ENCODE measurements around the gene JUND.

The JUND gene

GRCh38 chr19:18290302-18291018 is 9.0 kb upstream of the JUND start:
- no peak for DNase-seq (ENCODE audit: low spot score)

- no peak for DNase-seq (ENCODE audit: low spot score)
These were observed 8.3 kb upstream of the JUND start for GRCh38 chr19:18289471-18290301.

GRCh38 chr19:18287836-18288772 is 6.7 kb upstream of the JUND start:
- DNase-seq (ENCODE audit: low spot score) = no peak

DNA sequence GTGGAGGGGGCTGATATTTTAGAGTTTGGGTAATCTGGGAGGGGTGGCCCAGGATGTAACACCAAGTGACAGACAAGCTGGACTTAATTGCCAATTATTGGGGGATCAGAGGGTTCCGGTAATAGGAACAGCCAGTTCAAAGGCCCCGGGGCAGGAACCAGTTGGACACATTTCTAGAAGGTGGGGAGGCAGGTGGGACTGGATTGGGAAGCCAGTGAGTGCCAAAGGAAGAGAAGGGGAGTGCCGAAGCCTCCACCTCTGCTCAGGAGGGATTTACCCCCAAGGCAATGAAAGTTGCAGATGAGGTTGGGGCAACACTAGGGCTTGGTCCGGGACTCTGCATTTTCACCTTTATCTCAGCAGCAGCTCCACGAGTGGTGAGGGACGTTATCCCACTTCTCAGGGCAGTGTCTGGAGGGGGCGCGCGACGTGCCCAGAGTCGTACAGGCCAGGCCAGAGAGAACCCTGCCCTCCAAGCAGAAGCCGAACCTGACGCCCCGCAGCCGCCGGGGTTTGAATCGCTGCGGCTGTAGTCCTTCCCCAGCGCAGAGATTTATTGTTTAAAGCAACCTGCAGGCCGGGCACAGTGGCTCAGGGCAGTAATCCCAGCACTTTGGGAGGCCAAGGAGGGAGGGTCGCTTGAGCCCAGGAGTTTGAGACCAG is 5.7 kb upstream of the JUND start:
- DNase-seq (ENCODE audit: low spot score) = no peak

- DNase-seq (ENCODE audit: low spot score) = no peak
These were observed 3.4 kb upstream of the JUND start for GRCh38 chr19:18284712-18285360.

DNA sequence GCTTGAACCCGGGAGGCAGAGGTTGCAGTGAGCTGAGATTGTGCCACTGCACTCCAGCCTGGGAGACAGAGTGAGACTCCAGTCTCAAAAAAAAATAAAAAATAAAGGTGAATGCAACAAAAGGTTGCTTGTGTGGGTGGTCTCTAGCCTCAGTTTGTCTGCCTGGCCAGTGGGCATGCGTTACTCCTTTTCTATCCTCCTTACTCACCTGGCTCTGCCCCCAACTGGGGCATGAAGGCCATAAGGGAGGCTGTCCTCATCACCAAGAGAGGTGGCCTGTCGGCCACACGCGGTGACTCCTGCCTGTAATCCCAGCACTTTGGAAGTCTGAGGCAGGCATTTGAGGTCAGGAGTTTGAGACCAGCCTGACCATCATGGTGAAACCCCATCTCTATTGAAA is 1.9 kb upstream of the JUND start:
- no peak for DNase-seq (ENCODE audit: low spot score)

DNA sequence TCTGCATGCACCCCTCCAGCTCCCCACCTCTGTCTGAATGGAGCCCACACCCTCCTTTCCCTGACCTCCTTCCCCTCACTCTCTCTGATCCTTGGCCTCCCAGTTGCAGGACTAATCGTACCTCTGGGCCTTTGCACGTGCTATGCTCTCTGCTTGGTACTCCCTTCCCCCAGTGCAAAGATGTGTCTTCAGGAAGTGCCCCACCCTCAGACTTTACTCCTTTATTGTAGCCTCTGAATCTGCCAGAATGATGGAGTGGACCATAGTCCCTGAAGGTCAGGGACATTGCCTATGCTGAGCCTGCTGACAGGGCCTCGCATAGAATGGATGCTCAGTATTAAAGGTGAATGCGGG is 1.3 kb upstream of the JUND start:
- no peak for DNase-seq (ENCODE audit: low spot score)

DNA sequence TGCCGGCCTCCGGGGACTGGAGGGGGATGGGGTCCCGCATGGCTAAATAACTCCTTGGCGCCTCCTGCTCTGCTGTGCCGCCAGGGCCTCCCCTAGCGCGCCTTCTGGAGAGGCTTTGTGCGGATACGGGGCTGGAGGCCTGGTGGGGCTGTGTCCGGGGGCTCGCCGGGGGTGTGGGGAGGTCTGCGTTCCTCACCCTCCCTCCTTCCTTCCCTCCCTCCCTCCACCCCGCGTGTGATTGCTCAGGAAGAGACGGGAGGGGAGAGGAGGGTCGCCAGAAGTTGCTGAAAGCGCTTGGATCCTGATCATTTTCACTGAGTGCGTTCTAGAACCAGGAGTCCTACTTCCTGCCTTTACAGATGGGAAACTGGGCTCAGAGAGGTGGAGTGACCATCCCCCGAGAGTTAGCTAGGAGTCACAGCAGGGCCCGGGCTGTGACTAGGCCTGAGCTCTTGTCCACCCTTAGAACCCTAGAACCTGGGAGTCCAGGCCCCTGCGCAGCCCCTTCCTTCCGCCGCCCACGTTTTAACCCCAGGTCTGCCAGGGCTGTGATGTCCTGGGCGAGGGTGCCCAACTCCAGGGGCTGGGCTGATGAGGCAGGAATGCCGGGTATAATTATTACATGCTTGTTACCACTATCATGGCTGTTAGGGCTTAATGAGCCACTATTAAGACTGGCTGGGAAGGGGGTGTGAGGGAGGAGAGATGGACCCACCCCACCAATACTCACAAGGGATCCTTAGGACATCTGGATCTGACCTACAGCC is 782 bp upstream of the JUND start:
- no peak for DNase-seq (ENCODE audit: low spot score)

DNA sequence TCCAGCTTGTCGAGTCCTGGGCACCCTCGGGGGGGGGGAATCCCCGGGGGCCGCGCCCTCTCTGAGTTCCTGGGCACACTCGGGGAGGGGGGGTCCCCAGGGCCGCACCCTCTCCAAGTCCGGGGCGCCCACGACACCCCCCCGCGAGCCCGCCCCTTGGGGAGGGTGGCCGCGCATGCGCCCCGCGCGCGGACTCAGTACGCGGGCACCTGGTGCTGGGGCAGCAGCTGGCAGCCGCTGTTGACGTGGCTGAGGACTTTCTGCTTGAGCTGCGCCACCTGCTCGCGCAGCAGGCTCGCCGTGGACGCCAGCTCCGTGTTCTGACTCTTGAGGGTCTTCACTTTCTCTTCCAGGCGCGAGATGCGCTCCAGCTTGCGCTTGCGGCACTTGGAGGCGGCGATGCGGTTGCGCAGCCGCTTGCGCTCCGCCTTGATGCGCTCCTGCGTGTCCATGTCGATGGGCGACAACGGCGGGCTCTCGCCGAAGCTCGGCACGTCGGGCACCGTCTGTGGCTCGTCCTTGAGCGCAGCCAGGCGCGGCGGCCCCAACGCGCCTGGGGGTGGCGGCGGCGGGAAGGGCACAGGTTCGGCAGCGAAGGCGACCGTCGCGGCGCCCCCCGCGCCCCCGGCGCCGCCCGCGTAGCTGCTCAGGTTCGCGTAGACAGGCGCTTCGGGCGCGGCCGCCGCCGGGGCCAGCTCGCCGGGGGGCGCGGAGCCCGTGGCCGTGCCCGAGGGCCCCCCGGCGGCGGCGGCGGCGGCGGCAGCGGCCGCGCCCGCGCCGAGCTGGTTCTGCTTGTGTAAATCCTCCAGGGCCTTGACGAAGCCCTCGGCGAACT is 958 bp downstream of the JUND start:
- DNase-seq (ENCODE audit: low spot score) = peak; percentile 63

- DNase-seq (ENCODE audit: low spot score) = peak; percentile 94
These were observed 1.7 kb downstream of the JUND start for GRCh38 chr19:18279516-18280246.

GRCh38 chr19:18279266-18279515 is 2.2 kb downstream of the JUND start:
- no peak for DNase-seq (ENCODE audit: low spot score)

- no peak for DNase-seq (ENCODE audit: low spot score)
These were observed 2.7 kb downstream of the JUND start for GRCh38 chr19:18278521-18279265.

- no peak for DNase-seq (ENCODE audit: low spot score)
These were observed 6.6 kb downstream of the JUND start for GRCh38 chr19:18274781-18275356.

DNA sequence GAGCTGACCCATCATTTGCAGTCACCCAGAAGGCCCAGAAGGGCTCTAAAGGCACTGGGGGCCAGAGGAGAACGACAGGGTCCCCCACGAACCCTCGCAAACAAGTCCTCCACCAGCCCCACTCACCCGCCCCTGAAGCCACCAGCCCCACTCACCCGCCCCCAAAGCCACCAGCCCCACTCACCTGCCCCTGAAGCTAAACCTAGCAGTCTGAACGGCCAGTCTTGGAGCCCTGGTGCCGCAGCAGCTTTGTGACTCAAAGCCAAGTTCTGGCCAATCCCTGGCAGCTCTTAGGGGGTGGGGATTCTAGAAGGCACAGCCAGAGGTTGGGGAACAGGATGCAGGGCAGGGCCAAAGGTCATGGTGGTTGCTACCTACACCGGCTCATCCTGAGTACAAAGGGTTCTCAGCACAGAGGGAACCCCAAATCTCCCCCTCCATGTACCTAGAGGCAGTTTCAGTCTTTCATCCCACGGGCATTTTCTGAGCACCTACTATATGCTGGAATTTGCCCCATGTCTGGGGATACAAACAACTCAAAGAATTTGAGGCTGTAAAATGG is 7.1 kb downstream of the JUND start, which contains the start of gene IQCN:
IQCN (minus strand) TSS at position 234 of the 562 bp plus-strand sequence. CDS start 4,974 bp downstream, outside the sequence.
- DNase-seq (ENCODE audit: low spot score) = no peak

DNA sequence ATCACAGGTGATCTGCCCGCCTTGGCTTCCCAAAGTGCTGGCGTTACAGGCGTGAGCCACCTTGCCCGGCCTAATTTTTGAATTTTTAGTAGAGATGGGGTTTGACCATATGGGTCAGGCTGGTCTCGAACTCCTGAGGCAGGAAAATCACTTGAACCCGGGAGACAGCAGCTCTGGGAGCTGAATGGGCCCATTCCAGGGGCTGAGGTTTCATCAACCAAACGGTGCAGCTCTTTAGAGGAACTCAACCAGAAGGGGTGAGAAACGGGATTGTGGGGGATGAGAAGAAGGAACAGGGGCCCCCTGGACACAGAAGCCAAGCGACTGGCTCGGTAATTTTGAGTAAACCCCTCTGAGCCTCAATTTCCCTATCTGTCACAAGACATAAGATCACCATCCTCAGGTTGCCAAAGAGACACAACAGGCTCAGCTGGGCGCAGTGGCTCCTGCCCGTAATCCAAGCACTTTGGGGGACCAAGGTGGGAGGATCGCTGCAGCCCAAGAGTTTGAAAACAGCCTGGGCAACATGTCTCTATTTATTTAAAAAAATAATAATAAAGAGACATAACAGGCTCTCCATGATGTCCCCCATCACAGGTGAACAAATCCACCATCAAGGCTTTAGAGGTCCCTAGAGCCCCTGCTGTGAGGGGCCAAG is 7.7 kb downstream of the JUND start:
- no peak for DNase-seq (ENCODE audit: low spot score)

- DNase-seq (ENCODE audit: low spot score) = no peak
These were observed 10.0 kb downstream of the JUND start for GRCh38 chr19:18271433-18271841.

- no peak for DNase-seq (ENCODE audit: low spot score)
These were observed 11.1 kb downstream of the JUND start for GRCh38 chr19:18270326-18270725.
